HCT116 (cell line): ENCODE data around the gene DNHD1. TPM values are rescaled to one million over a fixed set of nuclear protein-coding genes. Genes with fewer than 3 reads are reported as not detected.

Source experiments
- ATAC-seq: fragments of 200-7000 bp; cut with Tn5 transposase; 2 replicates; pipeline ENCODE4 v1.9.1; 2020; ENCODE audit warnings: mild to moderate bottlenecking, moderate library complexity
- BruUV-seq: library from RNA; stranded (reverse); fragments of 400-500 nt; replicated peaks from 2 replicates; lab custom pipeline; 2021; lab: Mats Ljungman, UMichigan
- CTCF ChIA-PET: fragments of 300-600 bp; sonication (Branson Sonifier 250); formaldehyde crosslinking; loops from one replicate; lab custom pipeline; 2021; ENCODE audit warnings: antibody characterized with exemption; lab: Charles Lee
- POLR2A ChIA-PET: fragments of 300-600, 350-600 bp; sonication (Branson Sonifier 250); formaldehyde crosslinking; loops from one replicate; lab custom pipeline; 2021; ENCODE audit warnings: antibody characterized with exemption; lab: Charles Lee
- RAD21 ChIA-PET, 2 experiments: fragments of 300-600 bp; sonication (Branson Sonifier 250); formaldehyde crosslinking; loops; one replicate each; lab custom pipeline; 2023; ENCODE audit warnings: low total read pairs in 2 of 2; ENCODE audit not compliant: uncharacterized antibody in 2 of 2, unreplicated experiment in 2 of 2, low non-redundant PET in 1 of 2; lab: Charles Lee
- DNase-seq: peaks from one replicate; pipeline ENCODE4 v3.0.0-alpha.2; 2010; ENCODE audit warnings: low read depth, low spot score
- H2AFZ ChIP-seq: fragments of 200-600 bp; shearing (Covaris generic), sonication (generic); 2 replicates; pipeline ENCODE4 v1.6.1; 2017; ENCODE audit warnings: low read depth, mixed run types, mixed read lengths, antibody characterized with exemption, low read length; ENCODE audit not compliant: poor library complexity, severe bottlenecking
- H3K27ac ChIP-seq: 2 replicates; pipeline ENCODE4 v1.5.1; 2012; ENCODE audit warnings: low read depth, low read length
- H3K27me3 ChIP-seq: fragments of 200-600 bp; sonication (generic); 2 replicates; pipeline ENCODE4 v1.6.1; 2016; ENCODE audit warnings: mixed run types, low read length, mixed read lengths; ENCODE audit not compliant: insufficient read depth
- H3K36me3 ChIP-seq, 2 experiments: fragments of 200-500 bp in 1 of 2; fragments of 200-600 bp in 1 of 2; sonication (Bioruptor generic) in 1 of 2; sonication (generic) in 1 of 2; 2 replicates each; pipeline versions ENCODE4 v1.5.1 to v1.6.1; 2014 to 2016; ENCODE audit warnings: low read length in 2 of 2, inconsistent platforms in 1 of 2, mixed read lengths in 1 of 2, mixed run types in 1 of 2; ENCODE audit not compliant: insufficient read depth in 2 of 2, control insufficient read depth in 1 of 2
- H3K4me1 ChIP-seq, 2 experiments: fragments of 200-600 bp in 1 of 2; sonication (generic) in 1 of 2; 2 replicates each; pipeline versions ENCODE4 v1.5.1 to v1.6.1; 2012 to 2017; ENCODE audit warnings: low read length in 2 of 2, inconsistent platforms in 1 of 2, mild to moderate bottlenecking in 1 of 2, mixed read lengths in 1 of 2, mixed run types in 1 of 2, moderate library complexity in 1 of 2; ENCODE audit not compliant: insufficient read depth in 2 of 2, control insufficient read depth in 1 of 2
- H3K4me2 ChIP-seq: fragments of 200-600 bp; sonication (generic); 2 replicates; pipeline ENCODE4 v1.6.1; 2017; ENCODE audit warnings: mixed run types, low read length, mixed read lengths
- H3K4me3 ChIP-seq, 2 experiments: fragments of 200-600 bp in 1 of 2; sonication (generic) in 1 of 2; replicated peaks in 1 of 2; 2 replicates each; pipeline ENCODE4 v1.5.1; 2011 to 2016; ENCODE audit warnings: low read length in 2 of 2, control low read depth in 1 of 2, low read depth in 1 of 2, mild to moderate bottlenecking in 1 of 2, mixed read lengths in 1 of 2, mixed run types in 1 of 2
- H3K79me2 ChIP-seq: fragments of 200-600 bp; sonication (generic); 2 replicates; pipeline ENCODE4 v1.6.1; 2017; ENCODE audit warnings: mild to moderate bottlenecking, mixed run types, low read length, moderate library complexity, mixed read lengths; ENCODE audit not compliant: insufficient read depth
- H3K9ac ChIP-seq: fragments of 200-600 bp; sonication (generic); 2 replicates; pipeline ENCODE4 v1.6.1; 2016; ENCODE audit warnings: low read length, mixed read lengths
- H3K9me2 ChIP-seq: fragments of 200-600 bp; sonication (generic), shearing (Covaris generic); 2 replicates; pipeline ENCODE4 v1.6.1; 2017; ENCODE audit warnings: mixed run types, mild to moderate bottlenecking, moderate library complexity; ENCODE audit not compliant: insufficient read depth
- H3K9me3 ChIP-seq, 2 experiments: fragments of 200-500 bp in 1 of 2; fragments of 200-600 bp in 1 of 2; sonication (Bioruptor generic) in 1 of 2; sonication (generic) in 1 of 2; 2 replicates each; pipeline ENCODE4 v1.6.1; 2014 to 2017; ENCODE audit warnings: low read length in 2 of 2, mixed read lengths in 2 of 2, inconsistent platforms in 1 of 2, low read depth in 1 of 2, mild to moderate bottlenecking in 1 of 2, mixed run types in 1 of 2, moderate library complexity in 1 of 2; ENCODE audit not compliant: control insufficient read depth in 1 of 2, insufficient read depth in 1 of 2
- H4K20me1 ChIP-seq: fragments of 200-600 bp; sonication (generic), shearing (Covaris generic); 2 replicates; pipeline ENCODE4 v1.6.1; 2017; ENCODE audit warnings: mixed run types, mild to moderate bottlenecking, moderate library complexity; ENCODE audit not compliant: insufficient read depth
- CBX3 ChIP-seq: IDR thresholded peaks from 2 replicates; pipeline ENCODE4 v1.6.1; 2012; ENCODE audit warnings: low read depth
- EGR1 ChIP-seq: IDR thresholded peaks from 2 replicates; pipeline ENCODE4 v1.6.1; 2012; ENCODE audit warnings: low read depth
- ELF1 ChIP-seq: IDR thresholded peaks from 2 replicates; pipeline ENCODE4 v1.6.1; 2012; ENCODE audit warnings: low read depth, borderline replicate concordance
- EZH2phosphoT487 ChIP-seq: fragments of 200-600 bp; IDR thresholded peaks from 2 replicates; pipeline ENCODE4 v1.6.1; 2018; ENCODE audit warnings: antibody characterized with exemption, borderline replicate concordance
- RAD21 ChIP-seq: IDR thresholded peaks from 2 replicates; pipeline ENCODE4 v1.6.1; 2012; ENCODE audit warnings: low read depth, mild to moderate bottlenecking
- SP1 ChIP-seq: IDR thresholded peaks from 2 replicates; pipeline ENCODE4 v1.6.1; 2012; ENCODE audit warnings: low read depth
- SRF ChIP-seq: IDR thresholded peaks from 2 replicates; pipeline ENCODE4 v1.6.1; 2012; ENCODE audit warnings: low read depth
- ZNF274 ChIP-seq: fragments of 200-500 bp; sonication (Bioruptor generic); IDR thresholded peaks from 2 replicates; pipeline ENCODE4 v1.6.1; 2014; ENCODE audit warnings: mild to moderate bottlenecking, low read depth, low read length, inconsistent platforms
- intact Hi-C: fragments of 100-400 bp; cut with micrococcal nuclease; formaldehyde crosslinking; loops from 2 replicates; pipeline ENCODE4 v1.10.0; 2022
- total RNA-seq: library from RNA; stranded (reverse); gene quantifications from one replicate; pipeline ENCODE4 v1.2.1, GENCODE V29; 2021; ENCODE audit not compliant: unreplicated experiment

Gene DNHD1
- total RNA-seq, 1 experiment from 2014 or later: 8.0 TPM

GRCh38 chr11:6486256-6486655, 10.8 kb upstream of the DNHD1 start (continued):
- TF ChIP-seq SRF (no peak), CBX3 (no peak)
- TF ChIP-seq, all 23 proteins: peak for 0

DNA sequence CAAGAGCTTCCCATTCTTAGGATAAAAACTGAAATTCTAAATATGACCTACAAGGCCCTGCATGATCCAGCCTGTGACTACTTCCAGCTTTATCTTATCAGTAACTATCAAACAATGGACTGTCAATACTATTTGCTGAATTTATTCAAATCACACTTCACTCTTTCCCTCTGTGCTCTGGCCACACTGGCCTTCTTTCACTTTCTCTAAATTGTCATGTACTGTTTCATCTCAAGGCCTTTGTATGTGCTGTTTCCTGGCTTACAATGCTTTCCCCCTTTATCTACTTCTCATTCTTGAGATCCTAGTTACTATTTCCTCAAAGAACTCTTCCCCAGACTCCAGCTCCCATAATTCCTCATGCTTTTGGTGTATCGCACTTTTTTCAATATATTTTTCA, 10.1 kb upstream of the DNHD1 start:
- Histone ChIP-seq H3K4me1 (peaks cover 6 to 10% of the 10 kb centered on the region in 2 experiments; a peak in 3 of 4 replicates), H2AFZ (no peak overlapping the region)
- intact Hi-C loops: no loop called here

DNA sequence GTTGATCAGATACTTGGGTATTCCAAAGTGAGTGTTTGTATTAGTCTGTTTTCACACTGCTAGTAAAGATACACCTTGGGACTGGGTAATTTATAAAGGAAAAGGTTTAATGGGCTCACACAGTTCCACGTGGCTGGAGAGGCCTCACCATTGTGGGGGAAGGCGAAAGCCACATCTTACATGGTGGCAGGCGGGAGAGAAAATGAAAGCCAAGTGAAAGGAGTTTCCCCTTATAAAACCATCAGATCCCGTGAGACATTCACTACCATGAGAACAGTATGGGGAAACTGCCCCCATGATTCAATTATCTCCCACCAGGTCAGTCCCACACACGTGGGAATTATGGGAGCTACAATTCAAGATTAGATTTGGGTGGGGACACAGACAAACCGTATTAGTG, 8.7 kb upstream of the DNHD1 start:
- ChIA-PET POLR2A (no interaction called here), CTCF (no interaction called here), RAD21 (no interaction called here)
- DNase-seq: no peak
- Histone ChIP-seq H3K79me2 (peaks cover 5% of the 10 kb centered on the region), H3K4me2 (no peak overlapping the region), H3K4me3 (no peak overlapping the region), H3K27ac (no peak overlapping the region), H3K4me1 (no peaks in the 10 kb centered on the region), H3K9me2 (no peaks in the 10 kb centered on the region), H2AFZ (no peak overlapping the region), H3K9ac (no peak overlapping the region), H3K36me3 (peaks cover 17 to 33% of the 10 kb centered on the region in 2 experiments), H3K27me3 (no peaks in the 10 kb centered on the region), H3K9me3 (no peaks in the 10 kb centered on the region), H4K20me1 (no peaks in the 10 kb centered on the region)
- intact Hi-C loops: no loop called here
- TF ChIP-seq SP1 (no peak), RAD21 (no peak)
- ATAC-seq: no peak
- no TSS peak for BruUV-seq

More for the DNA sequence above, 10.1 kb upstream of the DNHD1 start:
- Histone ChIP-seq H3K27ac (no peak overlapping the region), H4K20me1 (no peaks in the 10 kb centered on the region), H3K9me2 (no peaks in the 10 kb centered on the region), H3K36me3 (peaks cover 20 to 42% of the 10 kb centered on the region in 2 experiments), H3K4me2 (no peak overlapping the region), H3K27me3 (no peaks in the 10 kb centered on the region), H3K9ac (no peak overlapping the region), H3K9me3 (no peaks in the 10 kb centered on the region), H3K79me2 (peaks cover 19% of the 10 kb centered on the region), H3K4me3 (no peak overlapping the region)
- DNase-seq (no peak), ATAC-seq (no peak)
- TF ChIP-seq EGR1 (no peak), ELF1 (no peak), ZNF274 (no peak), EZH2phosphoT487 (no peak)
- no TSS peak for BruUV-seq
- CTCF ChIA-PET: interaction anchor here (0.6 kb wide), 1 partner anchor 44 kb away, joined by 3 read pairs; no protein-coding TSS in a partner anchor
- POLR2A ChIA-PET: no interaction called here
- RAD21 ChIA-PET: no interaction called here
